Ovary (tissue), 9 donors: ENCODE measurements around the gene ADAM11. TPM values are rescaled to one million over a fixed set of nuclear protein-coding genes. Genes with fewer than 3 reads are reported as not detected.

ENCODE experiments used
- DNase-seq, 5 donors: peaks; one replicate each; pipeline ENCODE4 v3.0.0-alpha.2; 2019 to 2020
- H3K27ac ChIP-seq, 2 donors: fragments of 200-600 bp; one replicate each; pipeline versions ENCODE4 v1.5.1 to v1.8.0; 2019 to 2022
- H3K27me3 ChIP-seq: fragments of 200-600 bp; one replicate; pipeline ENCODE4 v1.8.0; 2022
- H3K36me3 ChIP-seq: fragments of 200-600 bp; sonication (generic); one replicate; pipeline ENCODE4 v1.5.1; 2019
- H3K4me1 ChIP-seq: one replicate; pipeline ENCODE4 v1.8.1; 2013; ENCODE audit warnings: mild to moderate bottlenecking, moderate library complexity; ENCODE audit not compliant: insufficient read depth
- H3K4me3 ChIP-seq: fragments of 200-600 bp; sonication (generic); one replicate; pipeline ENCODE4 v1.5.1; 2017
- H3K9me3 ChIP-seq, 2 donors: fragments of 200-600 bp in 1 of 2; sonication (generic) in 1 of 2; one replicate each; pipeline versions ENCODE4 v1.5.1 to v1.8.1; 2013 to 2019; ENCODE audit warnings: mild to moderate bottlenecking in 1 of 2, moderate library complexity in 1 of 2
- CTCF ChIP-seq, 3 donors: fragments of 450-650 bp in 2 of 3; fragments of 200-600 bp in 1 of 3; IDR thresholded peaks; one replicate each; pipeline versions ENCODE4 v1.5.1 to v1.8.0; 2016 to 2022; ENCODE audit warnings: antibody characterized with exemption in 3 of 3, mild to moderate bottlenecking in 1 of 3
- EP300 ChIP-seq: sonication (generic); formaldehyde crosslinking; IDR thresholded peaks from one replicate; pipeline ENCODE4 v1.6.1; 2017; ENCODE audit warnings: antibody characterized with exemption
- POLR2A ChIP-seq: fragments of 450-650 bp; IDR thresholded peaks from one replicate; pipeline ENCODE4 v1.6.1; 2017; ENCODE audit warnings: antibody characterized with exemption, mild to moderate bottlenecking, moderate library complexity
- WGBS, 3 donors: extraction: QIAGEN DNeasy Blood & Tissue Kit in 1 of 3; methylation state at CpG; one replicate each; pipeline versions ENCODE4 v1.1.5 to v1.1.7; 2013 to 2017; 5-methylcytosine and 5-hydroxymethylcytosine counted together
- intact Hi-C, 4 donors: fragments of 100-400 bp; cut with DNase I; formaldehyde crosslinking; loops; one replicate each; pipeline versions ENCODE4 v1.11.0 to v1.15.1; 2022 to 2023
- polyA plus RNA-seq, 2 donors: library from polyadenylated mRNA; stranded (reverse); fragments of 200-250 nt in 1 of 2; fragments of 350-450 nt in 1 of 2; fragmentation: Illumina TruSeq in 1 of 2; extraction: RNeasy Lipid Tissue Mini Kit (QIAGEN cat#74804) in 1 of 2; gene quantifications; one replicate each; pipeline ENCODE4 v1.2.3, GENCODE V29; 2013 to 2014
- total RNA-seq, 7 donors: library from RNA; depleted of rRNA in 2 of 7; stranded (reverse); fragments of >200 nt in 2 of 7; fragmentation: NEBNext Ultra II Directional in 3 of 7; extraction: Animal tissue kit (Norgen Biotek cat#: 25700) in 3 of 7; gene quantifications; one replicate each; pipeline versions ENCODE4 v1.1.0 to v1.2.4, GENCODE V29; 2016 to 2023
- donor health status: DM: no; HTN: no; CAD: no; lungs with moderate emphysema.
- donor health status: DM: no; HTN: no; CAD: no.
- donor health status: Bipolar disorder and iron deficiency.
- donor health status: DM: yes; HTN: yes; CAD: no.
- donor health status: DM: no; HTN: no; CAD: no.
- donor health status: DM: yes; HTN: yes; CAD: no.

ADAM11 gene
- total and polyA plus RNA-seq, 9 donors: 0.12 to 2.3 (median 1.1) TPM

- intact Hi-C loops: no loop called here
- Histone ChIP-seq H3K9me3 (no peaks in the 10 kb centered on the region), H3K4me1 (no peaks in the 10 kb centered on the region), H3K27ac (no peak overlapping the region), H3K27me3 (no peaks in the 10 kb centered on the region), H3K36me3 (no peaks in the 10 kb centered on the region), H3K4me3 (peak overlapping the region; percentile 23)
- peak in 2 of 5 donors; percentile 47 to 60 for DNase-seq
- no peak for TF ChIP-seq EP300
- TF ChIP-seq POLR2A: no peak
- TF ChIP-seq CTCF (IDR thresholded peaks at IDR 0.05): no peak
- WGBS, 3 donors: 36 to 55% (median 49%) methylated on average over 17 to 19 of the region's 19 CpGs
Measured at GRCh38 chr17:44749076-44749979, 9.5 kb upstream of the ADAM11 start.

DNA sequence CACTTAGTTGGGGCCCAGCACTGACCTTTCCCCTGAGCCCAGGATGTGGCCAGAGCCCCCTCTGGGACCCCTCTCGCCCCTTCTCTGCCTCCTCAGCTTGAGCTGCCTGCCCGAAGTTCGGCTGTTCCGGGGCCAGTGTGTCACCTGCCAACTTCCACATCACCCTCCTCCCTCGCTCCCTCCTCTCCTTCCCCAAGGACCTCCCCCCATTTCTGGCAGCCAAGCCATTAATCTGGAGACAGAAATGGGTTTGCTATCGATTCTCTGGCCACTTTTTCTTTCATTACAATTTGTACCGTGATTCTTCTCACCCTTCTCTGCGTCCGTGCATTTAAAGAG, 8.8 kb upstream of the ADAM11 start:
- Histone ChIP-seq H3K4me3 (peak overlapping the region; percentile 23), H3K27ac (no peak overlapping the region), H3K9me3 (no peaks in the 10 kb centered on the region), H3K4me1 (no peaks in the 10 kb centered on the region), H3K36me3 (no peaks in the 10 kb centered on the region), H3K27me3 (no peaks in the 10 kb centered on the region)
- 22 to 44% (median 37%) methylated on average over 9 of the region's 9 CpGs for WGBS, 3 donors
- intact Hi-C loops: no loop called here
- no peak for DNase-seq
- TF ChIP-seq CTCF (IDR thresholded peaks at IDR 0.05): no peak
- no peak for TF ChIP-seq POLR2A
- no peak for TF ChIP-seq EP300

GRCh38 chr17:44751331-44751730, 7.5 kb upstream of the ADAM11 start:
- H3K4me1 ChIP-seq: no peaks in the 10 kb centered on the region
- no peak overlapping the region for H3K27ac ChIP-seq
- no peak for DNase-seq
- H3K9me3 ChIP-seq: no peaks in the 10 kb centered on the region
- intact Hi-C loops: no loop called here
- H3K27me3 ChIP-seq: no peaks in the 10 kb centered on the region
- 87 to 88% (median 88%) methylated on average over 7 of the region's 7 CpGs for WGBS, 3 donors
- TF ChIP-seq EP300 (no peak), POLR2A (no peak), CTCF (IDR thresholded peaks at IDR 0.05) (no peak)
- H3K4me3 ChIP-seq: no peak overlapping the region
- no peaks in the 10 kb centered on the region for H3K36me3 ChIP-seq

DNA sequence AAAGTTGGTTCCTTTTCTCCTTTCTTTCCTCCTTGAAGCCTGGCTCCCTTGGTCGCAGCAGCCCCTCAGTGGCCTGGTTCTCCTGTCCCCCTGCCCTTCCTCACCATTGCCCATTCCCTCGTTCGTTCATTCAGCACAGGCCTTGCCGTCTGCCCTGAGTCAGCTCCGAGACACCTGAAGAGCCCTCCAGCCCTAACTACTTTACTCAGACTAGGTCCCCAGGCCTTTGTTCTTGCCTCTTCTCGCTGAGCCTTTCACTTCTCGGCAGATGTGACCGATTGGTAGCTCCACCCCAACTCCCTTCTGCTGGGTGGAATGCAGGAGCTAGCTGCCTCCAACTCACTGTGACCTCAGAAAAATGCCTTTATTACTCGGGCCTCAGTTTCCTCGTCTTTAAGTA, 7.0 kb upstream of the ADAM11 start:
- H3K4me1 ChIP-seq: no peaks in the 10 kb centered on the region
- TF ChIP-seq POLR2A (no peak), EP300 (no peak), CTCF (IDR thresholded peaks at IDR 0.05) (no peak)
- no peak overlapping the region for H3K27ac ChIP-seq
- no peaks in the 10 kb centered on the region for H3K27me3 ChIP-seq
- H3K4me3 ChIP-seq: no peak overlapping the region
- no peaks in the 10 kb centered on the region for H3K9me3 ChIP-seq
- WGBS, 3 donors: 82 to 90% (median 89%) methylated on average over 10 of the region's 10 CpGs
- H3K36me3 ChIP-seq: no peaks in the 10 kb centered on the region
- intact Hi-C loops: no loop called here
- DNase-seq: no peak
